Measurements from ENCODE around the gene FCER2. TPM values are rescaled to one million over a fixed set of nuclear protein-coding genes. Genes with fewer than 3 reads are reported as not detected.

Gene FCER2
- polyA plus RNA-seq, 2 of the 4 experiments (the other 2 are of a cell fraction), result not detected

DNA sequence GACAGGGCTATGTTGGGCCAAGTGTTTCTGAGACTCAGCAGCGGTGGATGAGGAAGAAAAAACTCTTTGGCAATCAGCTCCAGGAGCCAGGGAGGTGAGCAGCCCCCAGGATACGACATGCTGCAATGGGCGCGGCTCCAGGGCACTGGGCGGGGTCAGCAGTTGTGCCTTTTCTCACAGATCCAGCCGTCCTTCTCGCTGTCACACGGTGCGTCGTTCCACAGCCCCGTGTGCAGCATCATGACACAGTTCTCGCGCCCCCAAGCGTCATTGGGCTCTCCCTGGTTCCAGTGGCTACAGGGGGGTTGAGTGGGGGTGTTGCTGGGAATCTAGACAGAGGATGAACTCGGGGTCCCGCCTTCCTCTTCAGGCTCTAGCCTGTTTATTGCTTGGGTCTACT lies 27.3 kb upstream of the FCER2 start:
- Histone ChIP-seq H3K4me2 (no peak overlapping the region), H3K27ac (no peak overlapping the region), H3K4me3 (no peak overlapping the region), H3K4me1 (no peaks in the 10 kb centered on the region), H3K9me3 (no peaks in the 10 kb centered on the region)
- WGBS (ENCODE audit: missing lambda C conversion rate), result 1% methylated on average over 7 of the region's 16 CpGs
- ChIA-PET POLR2A (no interaction called here), CTCF (no interaction called here)
- TF ChIP-seq CTCF (IDR thresholded peaks at IDR 0.05) (no peak), TP53 (CRISPR knock-in tag; IDR thresholded peaks at IDR 0.05) (no peak), RAD21 (conservative IDR thresholded peaks at IDR 0.05 in 1 of 2, IDR thresholded peaks at IDR 0.05 in 1 of 2) (no peak), ESRRA (IDR thresholded peaks at IDR 0.05; ENCODE audit: borderline replicate concordance, low read length) (no peak), POLR2A (IDR thresholded peaks at IDR 0.05; ENCODE audit: low read length) (no peak), RFX5 (IDR thresholded peaks at IDR 0.05) (no peak), TFCP2L1 (CRISPR knock-in tag; IDR thresholded peaks at IDR 0.05) (no peak), GATA3 (IDR thresholded peaks at IDR 0.05; ENCODE audit: borderline replicate concordance) (no peak), FOSL2 (IDR thresholded peaks at IDR 0.05) (no peak), FOSL2 (CRISPR knock-in tag; IDR thresholded peaks at IDR 0.05) (no peak)
- no peak for FAIRE-seq
- ATAC-seq, result no peak; a peak in 2 of 6 replicates
- no peak for DNase-seq (ENCODE audit: low read depth in 1 of 2, low spot score in 1 of 2)

DNA sequence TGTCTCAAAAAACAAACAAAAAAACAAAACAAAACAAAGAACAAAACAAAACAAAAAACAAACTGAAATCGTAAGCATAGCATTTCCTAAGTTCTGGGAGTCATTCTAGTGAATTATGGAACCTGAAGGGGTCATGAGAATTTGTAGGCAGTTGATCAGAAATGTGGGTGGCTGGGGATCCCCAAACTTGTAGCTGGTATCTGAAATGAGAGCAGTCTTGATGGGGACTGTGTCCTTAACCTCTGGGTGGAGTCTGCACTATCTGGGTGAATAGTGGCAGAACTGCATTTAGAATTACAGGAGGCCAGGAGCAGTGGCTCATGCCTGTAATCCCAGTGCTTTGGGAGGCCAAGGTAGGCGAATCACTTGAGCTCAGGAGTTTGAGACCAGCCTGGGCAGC lies 23.9 kb upstream of the FCER2 start:
- H3K4me1 ChIP-seq, result no peaks in the 10 kb centered on the region
- CTCF ChIA-PET, result interaction anchor here (0.6 to 2.1 kb wide), 3 partner anchors 45 to 174 kb away, joined by 3 to 10 read pairs (median 5); partner anchors contain the start of gene TRAPPC5
- ATAC-seq, result no peak
- WGBS (ENCODE audit: missing lambda C conversion rate), result 8% methylated on average over 2 of the region's 2 CpGs
- no peak overlapping the region for H3K4me3 ChIP-seq
- no peak overlapping the region for H3K27ac ChIP-seq
- no peak for FAIRE-seq
- DNase-seq (ENCODE audit: low read depth in 1 of 2, low spot score in 1 of 2), result no peak
- POLR2A ChIA-PET, result no interaction called here
- no peak overlapping the region for H3K4me2 ChIP-seq
- TF ChIP-seq PHF8 (IDR thresholded peaks at IDR 0.05; ENCODE audit: borderline replicate concordance, low read depth), result no peak
- TF ChIP-seq HOXA7 (CRISPR knock-in tag; IDR thresholded peaks at IDR 0.05), result no peak
- no peak for TF ChIP-seq SMC3 (IDR thresholded peaks at IDR 0.05)
- no peak for TF ChIP-seq EHF (CRISPR knock-in tag; IDR thresholded peaks at IDR 0.05)
- TF ChIP-seq RAD21 (conservative IDR thresholded peaks at IDR 0.05 in 1 of 2, IDR thresholded peaks at IDR 0.05 in 1 of 2), result no peak
- no peak for TF ChIP-seq REST (IDR thresholded peaks at IDR 0.05)
- TF ChIP-seq FOXS1 (CRISPR knock-in tag; IDR thresholded peaks at IDR 0.05), result no peak
- no peak for TF ChIP-seq TP53 (CRISPR knock-in tag; IDR thresholded peaks at IDR 0.05)
- no peak for TF ChIP-seq USF2 (IDR thresholded peaks at IDR 0.05)
- TF ChIP-seq HOXB13 (CRISPR knock-in tag; IDR thresholded peaks at IDR 0.05; ENCODE audit: low read depth), result no peak
- TF ChIP-seq, protein P1, sequence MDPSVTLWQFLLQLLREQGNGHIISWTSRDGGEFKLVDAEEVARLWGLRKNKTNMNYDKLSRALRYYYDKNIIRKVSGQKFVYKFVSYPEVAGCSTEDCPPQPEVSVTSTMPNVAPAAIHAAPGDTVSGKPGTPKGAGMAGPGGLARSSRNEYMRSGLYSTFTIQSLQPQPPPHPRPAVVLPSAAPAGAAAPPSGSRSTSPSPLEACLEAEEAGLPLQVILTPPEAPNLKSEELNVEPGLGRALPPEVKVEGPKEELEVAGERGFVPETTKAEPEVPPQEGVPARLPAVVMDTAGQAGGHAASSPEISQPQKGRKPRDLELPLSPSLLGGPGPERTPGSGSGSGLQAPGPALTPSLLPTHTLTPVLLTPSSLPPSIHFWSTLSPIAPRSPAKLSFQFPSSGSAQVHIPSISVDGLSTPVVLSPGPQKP (IDR thresholded peaks at IDR 0.05; ENCODE audit: low read depth, low read length), result no peak
- no peak for TF ChIP-seq RFX5 (IDR thresholded peaks at IDR 0.05)
- TF ChIP-seq RCOR1 (IDR thresholded peaks at IDR 0.05; ENCODE audit: low read depth, low read length), result no peak
- no peak for TF ChIP-seq ZFP36 (IDR thresholded peaks at IDR 0.05; ENCODE audit: borderline replicate concordance, partially characterized antibody)
- H3K9me3 ChIP-seq, result no peaks in the 10 kb centered on the region
